ENCODE results near the gene CAPN10. TPM values are rescaled to one million over a fixed set of nuclear protein-coding genes. Genes with fewer than 3 reads are reported as not detected.

The CAPN10 gene
- total RNA-seq, 1 experiment from 2014 or later, result 47.4 TPM

GRCh38 chr2:240596491-240596931 lies 10.0 kb downstream of the CAPN10 start:
- Histone ChIP-seq H4K8ac (replicated peaks; ENCODE audit: insufficient read length, low read depth, low read length) (no peak overlapping the region), H2BK15ac (ENCODE audit: low read depth, low read length) (no peak overlapping the region), H3T11ph (ENCODE audit: low read length) (no peak overlapping the region), H3K79me2 (ENCODE audit: insufficient read depth, low read length) (no peaks in the 10 kb centered on the region), H3K56ac (ENCODE audit: insufficient read length, low read depth, low read length) (no peak overlapping the region), H2BK12ac (ENCODE audit: insufficient read length, low read depth, low read length) (no peak overlapping the region), H2AFZ (ENCODE audit: low read length) (no peak overlapping the region), H2BK5ac (ENCODE audit: insufficient read length, low read length) (no peak overlapping the region), H4K5ac (ENCODE audit: insufficient read length, low read depth, low read length) (no peak overlapping the region), H3K9me3 (ENCODE audit: control insufficient read depth, low read depth, low read length) (no peaks in the 10 kb centered on the region), H3K79me1 (ENCODE audit: insufficient read depth, low read depth, low read length, poor library complexity, severe bottlenecking) (no peaks in the 10 kb centered on the region), H2AK5ac (ENCODE audit: insufficient read length, low read length) (no peak overlapping the region), H3K4me2 (ENCODE audit: insufficient read depth, insufficient read length, low read length) (no peak overlapping the region), H3K9ac (ENCODE audit: extremely low read depth, insufficient read length, low read length) (no peak overlapping the region), H3K18ac (ENCODE audit: insufficient read length, low read depth, low read length) (no peak overlapping the region), H3K23me2 (ENCODE audit: insufficient read length, low read depth, low read length, poor library complexity, severe bottlenecking) (no peaks in the 10 kb centered on the region), H3K4me1 (ENCODE audit: insufficient read depth, low read length) (no peaks in the 10 kb centered on the region), H4K20me1 (ENCODE audit: control insufficient read depth, insufficient read depth, insufficient read length) (no peaks in the 10 kb centered on the region), H3K14ac (ENCODE audit: insufficient read depth, low read length) (no peak overlapping the region), H2BK120ac (ENCODE audit: low read depth, low read length, poor library complexity, severe bottlenecking) (no peak overlapping the region), H3K23ac (ENCODE audit: insufficient read length, low read depth, low read length) (no peak overlapping the region), H4K91ac (ENCODE audit: insufficient read length, low read depth, low read length) (no peak overlapping the region), H3K27ac (ENCODE audit: insufficient read length, low read depth, low read length) (no peak overlapping the region), H2BK20ac (ENCODE audit: low read depth, low read length, poor library complexity, severe bottlenecking) (no peak overlapping the region), H3K27me3 (ENCODE audit: insufficient read depth, low read length) (no peaks in the 10 kb centered on the region), H3K4ac (ENCODE audit: low read depth, low read length) (no peak overlapping the region)
- Mint-ChIP-seq H3K4me3 (no peak overlapping the region), H3K36me3 (ENCODE audit: insufficient read depth in 1 of 3, low read depth in 3 of 3) (peaks cover 4 to 18% (median 10%) of the 10 kb centered on the region in 3 experiments; a peak in 6 of 7 replicates), H3K4me1 (no peaks in the 10 kb centered on the region), H3K9me3 (no peaks in the 10 kb centered on the region), H3K27me3 (ENCODE audit: low read depth) (no peaks in the 10 kb centered on the region), H3K27ac (no peak overlapping the region)
- no peak for DNase-seq
- TF ChIP-seq, protein P1, sequence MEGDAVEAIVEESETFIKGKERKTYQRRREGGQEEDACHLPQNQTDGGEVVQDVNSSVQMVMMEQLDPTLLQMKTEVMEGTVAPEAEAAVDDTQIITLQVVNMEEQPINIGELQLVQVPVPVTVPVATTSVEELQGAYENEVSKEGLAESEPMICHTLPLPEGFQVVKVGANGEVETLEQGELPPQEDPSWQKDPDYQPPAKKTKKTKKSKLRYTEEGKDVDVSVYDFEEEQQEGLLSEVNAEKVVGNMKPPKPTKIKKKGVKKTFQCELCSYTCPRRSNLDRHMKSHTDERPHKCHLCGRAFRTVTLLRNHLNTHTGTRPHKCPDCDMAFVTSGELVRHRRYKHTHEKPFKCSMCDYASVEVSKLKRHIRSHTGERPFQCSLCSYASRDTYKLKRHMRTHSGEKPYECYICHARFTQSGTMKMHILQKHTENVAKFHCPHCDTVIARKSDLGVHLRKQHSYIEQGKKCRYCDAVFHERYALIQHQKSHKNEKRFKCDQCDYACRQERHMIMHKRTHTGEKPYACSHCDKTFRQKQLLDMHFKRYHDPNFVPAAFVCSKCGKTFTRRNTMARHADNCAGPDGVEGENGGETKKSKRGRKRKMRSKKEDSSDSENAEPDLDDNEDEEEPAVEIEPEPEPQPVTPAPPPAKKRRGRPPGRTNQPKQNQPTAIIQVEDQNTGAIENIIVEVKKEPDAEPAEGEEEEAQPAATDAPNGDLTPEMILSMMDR (conservative IDR thresholded peaks at IDR 0.05), result no peak
- WGBS (ENCODE audit: extremely low coverage, insufficient read length, low lambda C conversion rate), result no CpG with 5 or more reads among the region's 23 CpGs
